NCI-H2196 (cell line): ENCODE data around the gene TMEM190.
"Not testable (repeated sequence)": the region's sequence is repeated elsewhere in the genome, so short reads cannot be mapped to it uniquely, and the experiment has no call there.

ENCODE experiments used
- DNase-seq: peaks from one replicate; lab custom pipeline; 2025; ENCODE audit not compliant: unreplicated experiment; lab: John Stamatoyannopoulos, UW

TMEM190 gene

GRCh38 chr19:55376241-55376933 is at the start of gene TMEM190:
Gene TMEM190 (plus strand): TSS chr19:55376826. CDS start chr19:55376854, 28 bp downstream.
- DNase-seq: no peak

- DNase-seq: not testable (repeated sequence)
Measured at GRCh38 chr19:55328774-55329318, 47.8 kb upstream of the TMEM190 start.

GRCh38 chr19:55329791-55330190 is 46.8 kb upstream of the TMEM190 start:
- DNase-seq: not testable (repeated sequence)

- DNase-seq: no peak
Measured at GRCh38 chr19:55333870-55334269, 42.8 kb upstream of the TMEM190 start.

GRCh38 chr19:55336101-55336500 is 40.5 kb upstream of the TMEM190 start:
- DNase-seq: no peak

GRCh38 chr19:55339105-55339888 is 37.3 kb upstream of the TMEM190 start, which contains the start of gene KMT5C:
Gene KMT5C (plus strand): TSS chr19:55339876. CDS start chr19:55341937, 2,061 bp downstream.
- peak; percentile 100 for DNase-seq

- DNase-seq: no peak
Measured at GRCh38 chr19:55339889-55340783, 36.5 kb upstream of the TMEM190 start.

- DNase-seq: no peak
Measured at GRCh38 chr19:55340784-55341147, 35.9 kb upstream of the TMEM190 start.

GRCh38 chr19:55341171-55341588 is 35.4 kb upstream of the TMEM190 start:
- DNase-seq: peak; percentile 92

GRCh38 chr19:55341595-55342531 is 34.8 kb upstream of the TMEM190 start:
- no peak for DNase-seq

GRCh38 chr19:55344444-55344843 is 32.2 kb upstream of the TMEM190 start:
- DNase-seq: peak; percentile 92

GRCh38 chr19:55345101-55345817 is 31.4 kb upstream of the TMEM190 start:
- DNase-seq: no peak

- DNase-seq: peak; percentile 52
Measured at GRCh38 chr19:55345818-55346724, 30.6 kb upstream of the TMEM190 start.

- no peak for DNase-seq
Measured at GRCh38 chr19:55346725-55347441, 29.7 kb upstream of the TMEM190 start.

GRCh38 chr19:55347442-55348009 is 29.1 kb upstream of the TMEM190 start:
- DNase-seq: no peak

GRCh38 chr19:55348317-55349034 is 28.1 kb upstream of the TMEM190 start:
- DNase-seq: no peak
